Activated CD8-positive, alpha-beta memory T cell treated with anti-CD3 and anti-CD28 coated beads, Interleukin-2, amount 10 ng/mL, durations not matched to agents 7 days and 5 days (primary cell): ENCODE data around the gene NR5A2. TPM values are rescaled to one million over a fixed set of nuclear protein-coding genes. Genes with fewer than 3 reads are reported as not detected.
A peak's percentile ranks its signal among the peaks of the same experiment; 100 is the strongest.

Source experiments
- ATAC-seq: fragments of 150-1000 bp; cut with Tn5 transposase; one replicate; pipeline ENCODE4 v1.10.0; 2021; ENCODE audit warnings: moderate library complexity
- CTCF ChIA-PET: fragments of 350-600 bp; sonication (Branson Sonifier 250); formaldehyde crosslinking; loops from one replicate; lab custom pipeline; 2021; ENCODE audit warnings: antibody characterized with exemption; lab: Charles Lee
- DNase-seq: peaks from one replicate; pipeline ENCODE4 v3.0.0-alpha.2; 2020
- H3K27ac Mint-ChIP-seq: one replicate; pipeline ENCODE4 v1.8.0; 2021; ENCODE audit warnings: mild to moderate bottlenecking, mixed read lengths
- H3K27me3 Mint-ChIP-seq: one replicate; pipeline ENCODE4 v1.8.0; 2021; ENCODE audit warnings: mixed read lengths
- H3K36me3 Mint-ChIP-seq: one replicate; pipeline ENCODE4 v1.8.0; 2021; ENCODE audit warnings: mild to moderate bottlenecking, mixed read lengths
- H3K4me1 Mint-ChIP-seq: one replicate; pipeline ENCODE4 v1.8.0; 2021; ENCODE audit warnings: mixed read lengths
- H3K4me3 Mint-ChIP-seq: one replicate; pipeline ENCODE4 v1.8.0; 2021; ENCODE audit warnings: mild to moderate bottlenecking, moderate library complexity, mixed read lengths
- H3K9me3 Mint-ChIP-seq: one replicate; pipeline ENCODE4 v1.8.0; 2022; ENCODE audit warnings: low read depth, mixed read lengths
- total RNA-seq, 2 experiments: library from RNA; stranded (reverse); gene quantifications; one replicate each; pipeline ENCODE4 v1.2.3, GENCODE V29; 2021

NR5A2 gene
- total RNA-seq, 2 experiments from 2014 or later: 0.59 TPM; not detected in 1

DNA sequence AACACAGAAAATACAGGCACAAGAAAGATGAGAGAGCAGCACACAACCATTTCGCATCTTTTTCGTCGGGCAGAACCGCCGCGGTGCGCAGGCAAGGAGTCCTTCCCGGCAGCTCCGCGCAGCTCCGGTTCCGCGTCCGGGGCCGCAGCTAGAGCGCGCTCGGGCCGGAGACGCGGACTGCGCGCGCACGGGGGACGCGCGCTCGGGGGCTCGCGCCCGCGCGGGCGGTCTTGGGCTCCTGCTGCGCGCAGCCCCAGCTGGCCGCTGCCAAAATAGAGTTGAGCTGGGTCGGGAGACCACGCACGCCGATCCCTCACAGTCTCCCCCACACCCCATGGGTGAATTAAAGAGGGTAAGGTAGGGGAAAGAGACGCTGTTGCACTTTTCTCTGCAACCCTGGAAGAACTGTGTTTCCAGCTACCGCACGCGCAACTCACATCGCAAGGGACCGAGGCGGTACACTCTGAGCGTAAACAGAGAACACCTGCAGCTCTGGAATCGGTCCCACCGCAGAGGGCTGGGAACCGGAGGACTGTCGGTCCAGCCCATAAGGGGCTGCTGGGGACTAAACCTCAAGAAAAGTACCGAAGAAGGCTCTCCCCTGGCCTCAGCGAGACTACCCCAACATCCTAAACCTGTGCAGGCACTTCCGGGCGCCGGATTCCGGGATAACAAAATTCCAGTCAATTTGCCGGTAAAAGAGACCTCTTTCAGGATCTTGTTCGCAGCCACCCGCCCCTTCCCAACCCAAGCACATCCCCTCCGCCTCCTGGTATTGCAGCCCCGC, 1.7 kb downstream of the NR5A2 start:
- Mint-ChIP-seq H3K4me1 (peaks cover 7% of the 10 kb centered on the region), H3K9me3 (no peaks in the 10 kb centered on the region), H3K27me3 (peaks cover 43% of the 10 kb centered on the region), H3K36me3 (no peaks in the 10 kb centered on the region), H3K4me3 (peak overlapping the region; percentile 64), H3K27ac (no peak overlapping the region)
- peak; percentile 57 for ATAC-seq
- CTCF ChIA-PET: interaction anchor here (1.2 to 1.3 kb wide), 2 partner anchors 10 to 13 kb away, joined by 3 read pairs; no protein-coding TSS in a partner anchor
- DNase-seq: no peak

DNA sequence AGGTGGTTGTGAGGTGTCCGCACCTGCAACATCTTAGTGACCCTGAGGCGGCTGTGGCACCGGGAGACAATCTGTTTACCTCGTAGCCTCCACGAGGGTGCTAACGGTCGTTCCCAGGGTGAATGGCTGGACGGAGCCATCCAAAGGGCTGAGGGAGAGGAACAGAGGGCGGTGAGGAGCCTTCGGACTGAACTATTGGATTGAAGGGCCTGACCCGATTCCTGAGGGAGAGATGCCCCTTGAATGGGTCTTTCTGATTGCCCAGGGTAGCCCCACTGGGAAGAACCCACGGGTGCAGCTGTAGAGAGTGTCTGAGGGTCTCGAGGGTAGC, 2.3 kb downstream of the NR5A2 start:
- Mint-ChIP-seq H3K4me1 (peaks cover 7% of the 10 kb centered on the region), H3K27ac (no peak overlapping the region), H3K4me3 (no peak overlapping the region), H3K36me3 (no peaks in the 10 kb centered on the region), H3K9me3 (no peaks in the 10 kb centered on the region), H3K27me3 (peaks cover 43% of the 10 kb centered on the region)
- ATAC-seq (no peak), DNase-seq (no peak)
- CTCF ChIA-PET: no interaction called here

DNA sequence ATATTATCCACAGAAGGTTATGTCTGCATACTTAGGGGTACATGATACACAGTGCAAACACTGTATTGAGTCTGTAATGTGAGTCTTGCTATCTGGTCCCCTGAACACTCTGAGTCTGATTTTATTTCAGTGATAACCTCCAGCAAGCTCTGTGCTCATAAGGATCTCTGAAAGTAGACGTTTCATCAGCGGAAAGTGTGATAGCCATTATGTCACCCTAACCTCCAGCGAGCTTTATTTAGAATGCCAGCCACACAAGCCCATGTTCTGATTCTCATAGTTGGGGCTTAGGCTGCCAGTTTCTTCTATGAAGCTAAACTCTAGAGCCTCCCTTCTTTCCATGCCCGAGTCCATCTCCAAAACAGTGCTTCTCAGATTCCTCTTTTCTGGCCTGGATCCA, 3.3 kb downstream of the NR5A2 start:
- CTCF ChIA-PET: no interaction called here
- H3K4me1 Mint-ChIP-seq: peaks cover 7% of the 10 kb centered on the region
- peaks cover 40% of the 10 kb centered on the region for H3K27me3 Mint-ChIP-seq
- no peaks in the 10 kb centered on the region for H3K36me3 Mint-ChIP-seq
- ATAC-seq (no peak), DNase-seq (no peak)
- no peak overlapping the region for H3K4me3 Mint-ChIP-seq
- H3K27ac Mint-ChIP-seq: no peak overlapping the region
- no peaks in the 10 kb centered on the region for H3K9me3 Mint-ChIP-seq

DNA sequence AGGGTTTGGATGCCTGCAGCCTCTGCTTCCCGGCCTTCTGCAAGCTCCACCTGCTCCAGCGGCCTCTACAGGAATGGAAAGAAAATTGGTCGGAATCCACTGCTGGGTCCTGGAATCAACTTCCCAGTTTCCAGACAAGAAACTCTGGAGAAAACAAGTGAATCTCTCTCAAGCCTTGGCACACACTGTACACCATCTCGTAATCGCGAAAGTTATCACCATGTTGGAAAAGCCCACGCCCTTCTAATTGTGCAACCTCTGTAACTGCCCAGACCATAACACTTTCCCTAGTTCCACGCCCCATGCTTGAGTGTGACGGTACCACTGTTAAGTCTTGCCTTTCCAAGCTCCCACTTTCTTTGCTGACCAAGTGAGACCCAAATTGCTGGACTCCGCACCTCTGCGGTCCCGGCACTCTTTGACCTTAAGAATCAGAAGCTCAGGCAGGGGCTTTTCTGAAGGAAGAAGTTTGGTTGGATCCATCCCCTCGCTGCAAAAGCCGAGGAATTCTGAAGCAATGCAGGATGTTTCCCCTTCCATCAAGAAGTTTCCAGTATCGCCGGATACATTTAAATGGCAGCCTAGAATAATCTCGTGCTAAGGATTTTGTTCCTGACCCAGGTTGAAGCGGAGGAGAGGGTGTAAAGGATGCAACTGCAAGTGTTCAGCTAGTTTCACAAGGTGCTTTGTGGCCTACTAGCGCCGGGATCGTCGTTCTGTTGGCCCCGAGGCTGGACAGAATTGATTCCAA, 6.2 kb downstream of the NR5A2 start:
- H3K4me1 Mint-ChIP-seq: peaks cover 5% of the 10 kb centered on the region
- peaks cover 23% of the 10 kb centered on the region for H3K27me3 Mint-ChIP-seq
- DNase-seq (no peak), ATAC-seq (no peak)
- H3K27ac Mint-ChIP-seq: no peak overlapping the region
- no peaks in the 10 kb centered on the region for H3K36me3 Mint-ChIP-seq
- no peak overlapping the region for H3K4me3 Mint-ChIP-seq
- no peaks in the 10 kb centered on the region for H3K9me3 Mint-ChIP-seq
- CTCF ChIA-PET: no interaction called here

DNA sequence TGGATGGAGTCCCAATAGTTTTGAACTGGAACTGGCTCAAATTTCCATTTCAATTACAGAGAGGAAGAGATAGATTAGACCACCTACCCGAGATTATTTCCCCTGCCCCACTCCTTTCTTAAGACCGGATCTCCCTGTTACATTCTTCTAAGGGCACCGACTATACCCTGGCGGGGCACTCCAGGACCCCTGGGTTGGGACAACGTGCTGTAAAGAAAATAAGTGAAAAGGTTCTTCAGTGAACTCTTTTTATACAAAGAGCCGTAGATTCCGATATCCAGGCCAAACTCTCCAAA, 6.7 kb downstream of the NR5A2 start:
- Mint-ChIP-seq H3K9me3 (no peaks in the 10 kb centered on the region), H3K27ac (no peak overlapping the region), H3K4me3 (no peak overlapping the region), H3K4me1 (peaks cover 2% of the 10 kb centered on the region), H3K27me3 (peaks cover 19% of the 10 kb centered on the region), H3K36me3 (no peaks in the 10 kb centered on the region)
- ATAC-seq: no peak
- DNase-seq: no peak
- CTCF ChIA-PET: no interaction called here

DNA sequence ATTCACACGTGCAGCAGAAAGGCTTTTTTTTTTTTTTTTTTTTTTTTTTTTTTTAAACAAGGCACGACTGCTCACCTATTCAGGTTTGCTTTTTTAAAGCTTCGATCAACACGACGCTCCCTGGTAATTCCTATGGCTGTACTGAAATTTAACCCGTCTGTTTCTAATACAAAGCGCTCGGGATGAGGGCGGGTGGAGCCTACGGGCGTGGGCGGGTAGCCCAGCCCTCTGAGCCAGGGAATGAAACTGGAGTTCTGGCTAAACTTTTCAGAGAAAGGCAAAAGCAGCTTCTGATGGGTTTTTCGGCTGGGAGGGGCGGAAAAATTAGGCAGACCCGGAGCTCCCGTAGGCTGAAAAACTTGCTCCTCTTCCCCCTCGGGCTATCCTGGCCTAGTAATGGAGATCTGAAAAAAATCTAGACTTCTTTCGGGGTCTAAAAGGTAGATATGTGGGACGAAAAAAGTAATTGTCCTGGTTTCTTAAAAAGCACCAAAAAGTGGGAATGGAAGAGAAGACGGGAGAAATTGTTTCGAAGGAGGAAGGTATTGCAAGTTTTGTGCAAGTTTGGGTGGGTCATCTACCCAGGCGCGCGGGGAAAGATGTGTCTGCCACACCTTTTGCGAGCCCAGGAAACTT, 7.4 kb downstream of the NR5A2 start:
- Mint-ChIP-seq H3K4me3 (no peak overlapping the region), H3K27ac (no peak overlapping the region), H3K4me1 (peaks cover 3% of the 10 kb centered on the region), H3K36me3 (no peaks in the 10 kb centered on the region), H3K27me3 (peaks cover 17% of the 10 kb centered on the region), H3K9me3 (no peaks in the 10 kb centered on the region)
- CTCF ChIA-PET: interaction anchor here (0.6 kb wide), 1 partner anchor 475 kb away, joined by 3 read pairs; no protein-coding TSS in a partner anchor
- no peak for ATAC-seq
- no peak for DNase-seq

DNA sequence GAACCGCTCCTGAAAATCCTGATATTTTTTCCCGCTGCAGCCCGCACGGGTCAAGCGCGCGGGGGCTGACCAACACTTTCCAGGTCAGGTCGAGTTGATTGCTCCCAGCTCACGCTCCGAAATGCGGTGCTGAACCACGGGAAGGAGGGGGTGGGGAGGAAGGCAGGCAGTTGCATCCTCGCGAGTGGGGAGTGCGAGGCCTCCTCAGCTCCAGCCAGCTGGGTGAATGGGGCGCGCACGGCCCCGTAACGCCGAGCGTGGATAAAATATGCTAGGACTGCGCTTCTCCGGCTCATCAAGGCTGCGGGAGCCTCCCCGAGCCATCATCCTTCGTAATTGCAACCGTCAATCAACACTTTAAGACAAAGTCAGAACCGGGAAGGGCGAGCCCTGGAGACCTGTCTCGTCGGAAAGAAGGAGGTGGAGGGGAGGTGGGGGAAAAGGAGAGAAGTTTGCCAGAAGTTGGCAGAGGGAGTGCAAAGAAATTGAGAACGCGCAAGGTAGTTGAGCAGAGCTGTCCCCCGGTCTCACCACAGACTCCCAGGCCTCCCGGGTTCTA, 8.0 kb downstream of the NR5A2 start:
- peaks cover 7% of the 10 kb centered on the region for H3K4me1 Mint-ChIP-seq
- H3K36me3 Mint-ChIP-seq: no peaks in the 10 kb centered on the region
- no peak overlapping the region for H3K27ac Mint-ChIP-seq
- H3K27me3 Mint-ChIP-seq: peaks cover 17% of the 10 kb centered on the region
- ATAC-seq (no peak), DNase-seq (no peak)
- CTCF ChIA-PET: interaction anchor here (0.6 kb wide), 1 partner anchor 474 kb away, joined by 3 read pairs; no protein-coding TSS in a partner anchor
- H3K9me3 Mint-ChIP-seq: no peaks in the 10 kb centered on the region
- no peak overlapping the region for H3K4me3 Mint-ChIP-seq

DNA sequence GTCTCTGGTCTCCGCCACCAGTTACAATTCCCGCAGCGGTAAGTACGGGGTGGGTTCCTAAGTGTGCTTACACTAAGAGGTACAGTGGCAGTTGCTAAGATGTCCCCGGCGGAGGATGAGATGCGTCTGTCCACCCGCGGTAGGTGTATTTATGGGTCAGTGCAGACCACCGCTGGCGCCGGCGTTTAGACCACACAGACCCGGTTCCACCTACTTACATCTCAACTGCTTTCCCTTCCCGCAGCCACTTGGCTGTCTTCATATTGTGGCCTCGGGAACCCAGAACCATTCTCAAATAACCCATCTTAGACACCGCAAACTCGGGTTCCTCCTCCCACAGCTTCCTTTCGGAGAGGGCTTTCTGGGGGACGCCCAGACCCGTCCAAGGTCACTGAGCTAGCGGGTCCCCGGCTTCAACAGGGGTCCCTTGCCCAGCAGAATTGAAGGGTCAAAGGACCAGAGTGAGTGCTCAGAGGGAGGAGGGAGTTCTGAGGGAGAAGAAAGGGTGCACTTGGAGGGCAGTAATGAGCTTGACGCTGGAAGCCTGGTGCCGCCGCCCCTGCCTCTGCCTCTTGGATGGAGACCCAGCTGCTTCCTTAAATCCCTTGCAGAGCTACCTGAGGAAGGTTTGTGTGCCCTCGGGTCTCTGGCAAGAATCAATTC, 8.6 kb downstream of the NR5A2 start:
- peaks cover 9% of the 10 kb centered on the region for H3K4me1 Mint-ChIP-seq
- no peak overlapping the region for H3K4me3 Mint-ChIP-seq
- peaks cover 17% of the 10 kb centered on the region for H3K27me3 Mint-ChIP-seq
- no peaks in the 10 kb centered on the region for H3K9me3 Mint-ChIP-seq
- DNase-seq (no peak), ATAC-seq (no peak)
- CTCF ChIA-PET: no interaction called here
- H3K36me3 Mint-ChIP-seq: no peaks in the 10 kb centered on the region
- H3K27ac Mint-ChIP-seq: no peak overlapping the region

DNA sequence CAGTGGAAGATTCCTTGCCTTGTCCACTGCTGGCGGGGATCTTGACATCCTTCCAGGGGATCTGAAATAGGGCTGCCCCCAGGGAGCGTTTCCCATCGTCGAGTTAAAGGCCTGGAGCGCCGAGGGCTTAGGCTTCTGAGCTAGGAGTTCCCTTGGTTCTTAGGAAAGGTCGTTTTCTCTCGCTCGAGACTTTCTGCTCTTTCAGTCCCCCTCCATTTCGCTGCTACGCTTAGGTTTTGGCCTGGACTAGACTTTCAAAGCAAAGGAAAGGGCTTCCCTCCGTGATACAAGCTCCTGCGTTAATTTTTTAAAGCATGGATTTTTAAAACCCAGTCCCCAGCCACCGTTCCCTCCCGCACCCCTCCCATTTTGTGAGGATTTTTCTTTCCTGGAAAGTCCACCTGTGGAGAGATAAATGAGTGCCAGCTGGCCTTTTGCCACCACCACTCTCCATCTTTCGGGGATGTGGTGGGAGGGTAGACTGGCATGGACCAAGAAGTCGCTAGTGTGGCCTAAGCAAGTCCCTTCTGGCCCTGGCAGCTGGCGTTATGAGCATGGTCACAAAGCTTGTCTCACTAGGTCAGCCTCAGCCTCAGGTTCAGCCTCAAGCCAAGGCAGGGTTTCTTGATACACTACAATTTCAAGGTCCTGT, 9.2 kb downstream of the NR5A2 start:
- H3K27me3 Mint-ChIP-seq: peaks cover 23% of the 10 kb centered on the region
- DNase-seq: no peak
- H3K36me3 Mint-ChIP-seq: no peaks in the 10 kb centered on the region
- H3K27ac Mint-ChIP-seq: no peak overlapping the region
- no peaks in the 10 kb centered on the region for H3K9me3 Mint-ChIP-seq
- CTCF ChIA-PET: no interaction called here
- no peak overlapping the region for H3K4me3 Mint-ChIP-seq
- no peak for ATAC-seq
- H3K4me1 Mint-ChIP-seq: peaks cover 9% of the 10 kb centered on the region

DNA sequence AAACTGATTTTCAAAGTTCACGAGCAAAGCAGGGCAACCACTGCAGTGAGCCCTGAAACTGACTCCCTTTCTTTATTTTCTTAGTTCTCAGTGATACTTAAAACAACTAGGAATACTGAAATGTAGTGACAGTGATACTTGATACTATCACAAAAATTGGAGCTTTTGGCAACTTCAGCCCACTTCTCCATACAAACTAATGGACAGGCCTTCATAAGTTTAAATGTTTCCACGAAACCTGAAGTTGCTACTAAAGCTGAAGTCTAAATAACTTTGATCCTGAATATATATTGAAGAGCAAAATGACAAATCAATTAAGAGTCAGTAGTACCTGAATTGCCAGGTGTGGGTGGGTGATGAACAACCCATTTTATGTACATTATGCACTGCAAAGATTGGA, 10.0 kb downstream of the NR5A2 start:
- CTCF ChIA-PET: no interaction called here
- Mint-ChIP-seq H3K4me3 (no peak overlapping the region), H3K27ac (no peak overlapping the region), H3K9me3 (no peaks in the 10 kb centered on the region), H3K4me1 (peaks cover 10% of the 10 kb centered on the region), H3K36me3 (no peaks in the 10 kb centered on the region), H3K27me3 (peaks cover 30% of the 10 kb centered on the region)
- DNase-seq (no peak), ATAC-seq (no peak)

DNA sequence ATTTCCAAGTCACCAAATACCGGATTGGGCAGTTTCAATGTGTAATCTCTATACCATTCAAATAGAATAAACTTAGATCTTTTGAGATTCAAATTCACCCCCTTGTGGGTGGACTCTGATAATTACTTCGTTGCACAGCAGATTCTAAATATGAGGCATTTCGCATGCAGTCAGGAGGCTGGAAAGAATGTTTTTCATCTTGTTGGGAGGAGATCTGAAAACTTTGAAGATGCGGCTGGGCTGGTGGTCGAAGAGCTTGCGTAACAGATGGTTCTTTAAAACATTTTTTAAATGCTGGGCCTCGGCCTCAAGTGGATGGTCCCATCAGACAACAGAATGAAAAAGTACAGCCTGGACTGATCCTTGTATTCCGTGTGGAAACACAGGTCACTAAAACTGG, 10.4 kb downstream of the NR5A2 start:
- Mint-ChIP-seq H3K36me3 (no peaks in the 10 kb centered on the region), H3K9me3 (no peaks in the 10 kb centered on the region), H3K27ac (no peak overlapping the region), H3K4me1 (peaks cover 14% of the 10 kb centered on the region), H3K4me3 (no peak overlapping the region), H3K27me3 (peaks cover 34% of the 10 kb centered on the region)
- DNase-seq (no peak), ATAC-seq (no peak)
- CTCF ChIA-PET: no interaction called here

DNA sequence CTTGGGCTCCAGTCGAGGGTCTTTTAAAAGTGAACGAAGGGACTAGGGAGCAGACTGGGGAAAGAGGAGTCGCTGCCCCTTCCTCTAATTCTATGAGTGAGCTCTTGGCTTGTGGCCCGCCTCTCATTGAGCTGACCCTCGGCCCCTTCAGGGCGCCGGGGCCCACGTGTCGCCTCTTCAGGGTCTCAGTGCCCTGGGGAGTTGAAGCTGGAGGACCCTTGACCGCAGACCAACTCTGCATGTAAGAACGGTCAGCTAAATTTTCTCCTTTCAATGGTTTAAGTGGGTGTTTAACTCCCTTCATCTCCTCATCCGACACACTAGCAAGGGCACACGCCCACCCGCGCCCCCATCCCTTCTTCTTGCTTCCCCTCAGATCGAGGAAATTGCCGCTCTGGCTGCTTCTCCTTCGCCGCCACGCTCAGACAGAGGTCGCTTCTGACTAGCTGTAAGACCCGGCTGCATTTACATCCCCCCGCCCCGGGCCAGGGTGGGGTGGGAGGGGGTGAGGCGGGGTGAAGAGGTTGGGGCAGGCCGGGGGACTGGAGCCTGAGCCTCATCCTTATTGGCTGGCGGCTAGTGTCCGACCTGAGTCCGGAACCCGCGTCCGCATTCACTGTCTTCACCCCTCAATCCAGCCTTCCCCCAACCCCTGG, 10.9 kb downstream of the NR5A2 start:
- DNase-seq (no peak), ATAC-seq (no peak)
- CTCF ChIA-PET: no interaction called here
- H3K9me3 Mint-ChIP-seq: no peaks in the 10 kb centered on the region
- H3K36me3 Mint-ChIP-seq: no peaks in the 10 kb centered on the region
- peaks cover 16% of the 10 kb centered on the region for H3K4me1 Mint-ChIP-seq
- H3K27me3 Mint-ChIP-seq: peaks cover 39% of the 10 kb centered on the region
- H3K4me3 Mint-ChIP-seq: no peak overlapping the region
- H3K27ac Mint-ChIP-seq: no peak overlapping the region
